Ramos (cell line): Measurements from ENCODE around the gene PRR12.

Experiments used
- in situ Hi-C: fragments of 300-500 bp; cut with MboI; formaldehyde crosslinking; loops from one replicate; pipeline ENCODE4 v1.14.3; 2022; ENCODE audit warnings: low sequenced_read_pairs; ENCODE audit not compliant: unreplicated experiment

PRR12 gene

GRCh38 chr19:49559928-49560327 lies 31.1 kb upstream of the PRR12 start:
- in situ Hi-C loops, result no loop called here

- in situ Hi-C loops, result no loop called here
These were observed 30.6 kb upstream of the PRR12 start for GRCh38 chr19:49560358-49560900.

- in situ Hi-C loops, result no loop called here
These were observed 26.4 kb upstream of the PRR12 start for GRCh38 chr19:49564616-49565045.

GRCh38 chr19:49565261-49565660 lies 25.7 kb upstream of the PRR12 start:
- in situ Hi-C loops, result no loop called here

- in situ Hi-C loops, result no loop called here
These were observed 24.7 kb upstream of the PRR12 start for GRCh38 chr19:49566302-49566701.

GRCh38 chr19:49567861-49568441 lies 23.0 kb upstream of the PRR12 start:
- in situ Hi-C loops, result no loop called here

- in situ Hi-C loops, result no loop called here
These were observed 20.7 kb upstream of the PRR12 start for GRCh38 chr19:49570138-49570856.

- in situ Hi-C loops, result no loop called here
These were observed 19.8 kb upstream of the PRR12 start for GRCh38 chr19:49570997-49571676.

GRCh38 chr19:49573009-49573408 lies 18.0 kb upstream of the PRR12 start:
- in situ Hi-C loops, result no loop called here

GRCh38 chr19:49573425-49573824 lies 17.6 kb upstream of the PRR12 start:
- in situ Hi-C loops, result no loop called here

GRCh38 chr19:49574206-49574755 lies 16.7 kb upstream of the PRR12 start:
- in situ Hi-C loops, result no loop called here

GRCh38 chr19:49579193-49579592 lies 11.8 kb upstream of the PRR12 start:
- in situ Hi-C loops, result no loop called here

- in situ Hi-C loops, result no loop called here
These were observed 11.1 kb upstream of the PRR12 start for GRCh38 chr19:49579947-49580263.

GRCh38 chr19:49580264-49581006 lies 10.5 kb upstream of the PRR12 start, which contains the start of gene NOSIP:
Gene NOSIP (minus strand): TSS chr19:49580556. CDS start chr19:49560691, 19,865 bp downstream.
- in situ Hi-C loops, result no loop called here

GRCh38 chr19:49581007-49581508 lies 9.9 kb upstream of the PRR12 start, which contains the start of gene PRRG2:
Gene PRRG2 (plus strand): TSS chr19:49581316. CDS start chr19:49583220, 1,904 bp downstream.
- in situ Hi-C loops, result no loop called here

GRCh38 chr19:49583239-49583638 lies 7.7 kb upstream of the PRR12 start:
- in situ Hi-C loops, result no loop called here

- in situ Hi-C loops, result no loop called here
These were observed 6.0 kb upstream of the PRR12 start for GRCh38 chr19:49585023-49585422.

GRCh38 chr19:49587227-49587626 lies 3.8 kb upstream of the PRR12 start:
- in situ Hi-C loops, result no loop called here

- in situ Hi-C loops, result no loop called here
These were observed 2.4 kb upstream of the PRR12 start for GRCh38 chr19:49588365-49589122.
